HepG2 (cell line): ENCODE measurements around the gene BSN. TPM values are rescaled to one million over a fixed set of nuclear protein-coding genes. Genes with fewer than 3 reads are reported as not detected.

Experiments
- ATAC-seq: fragments of 200-7000 bp; cut with Tn5 transposase; 3 replicates; pipeline ENCODE4 v1.9.1; 2020; ENCODE audit warnings: mild to moderate bottlenecking, moderate library complexity
- BruUV-seq: library from RNA; stranded (reverse); fragments of 400-500 nt; replicated peaks from 2 replicates; lab custom pipeline; 2021; lab: Mats Ljungman, UMichigan
- CTCF ChIA-PET: fragments of 300-600 bp; formaldehyde crosslinking; extraction: SDS; loops from one replicate; lab custom pipeline; 2021; ENCODE audit warnings: low total read pairs, inconsistent platforms, low intra/inter-chr PET ratio; lab: Yijun Ruan, JAX
- POLR2A ChIA-PET: fragments of 350-600 bp; sonication (Branson Sonifier 250); formaldehyde crosslinking; loops from one replicate; lab custom pipeline; 2020; ENCODE audit warnings: antibody characterized with exemption, inconsistent platforms; lab: Yijun Ruan, JAX
- DNase-seq: peaks from one replicate; pipeline ENCODE4 v3.0.0-alpha.2; 2015; ENCODE audit warnings: low spot score
- FAIRE-seq: peaks from 3 replicates; lab custom pipeline; 2011; peaks lifted over from hg19 to GRCh38; lab: Jason Lieb, UNC
- H2AFZ ChIP-seq: one replicate; pipeline ENCODE4 v1.6.1; 2011; ENCODE audit warnings: low read length, inconsistent platforms
- H3K27ac ChIP-seq: fragments of 300-600 bp; 3 replicates; pipeline ENCODE4 v1.8.0; 2011; ENCODE audit warnings: mixed run types, mild to moderate bottlenecking, mixed read lengths, low read length, inconsistent platforms; ENCODE audit not compliant: insufficient read depth; ENCODE audit errors: extremely low read length
- H3K27me3 ChIP-seq, 2 experiments: fragments of 200-600 bp in 1 of 2; 2 replicates in 1 of 2; 3 replicates in 1 of 2; pipeline versions ENCODE4 v1.6.0 to v1.8.0; 2011; ENCODE audit warnings: low read length in 2 of 2, mild to moderate bottlenecking in 2 of 2, moderate library complexity in 2 of 2, inconsistent platforms in 1 of 2; ENCODE audit not compliant: insufficient read depth in 2 of 2, control insufficient read depth in 1 of 2
- H3K36me3 ChIP-seq, 2 experiments: fragments of 200-600 bp in 1 of 2; replicated peaks in 1 of 2; 2 replicates in 1 of 2; 3 replicates in 1 of 2; pipeline versions ENCODE4 v1.5.1 to v1.8.0; 2011; ENCODE audit warnings: low read length in 2 of 2, inconsistent platforms in 1 of 2; ENCODE audit not compliant: insufficient read depth in 2 of 2, control insufficient read depth in 1 of 2
- H3K4me1 ChIP-seq: 2 replicates; pipeline ENCODE4 v1.5.1; 2012; ENCODE audit warnings: low read length, inconsistent platforms; ENCODE audit not compliant: insufficient read depth
- H3K4me2 ChIP-seq: 2 replicates; pipeline ENCODE4 v1.6.0; 2011; ENCODE audit warnings: low read depth, low read length, inconsistent platforms
- H3K4me3 ChIP-seq, 3 experiments: fragments of 200-600 bp in 1 of 3; sonication (generic), shearing (Covaris generic) in 1 of 3; replicated peaks in 1 of 3; 2 replicates each; pipeline ENCODE4 v1.5.1; 2011 to 2016; ENCODE audit warnings: low read length in 3 of 3, inconsistent platforms in 2 of 3, low read depth in 2 of 3, mild to moderate bottlenecking in 2 of 3, control low read depth in 1 of 3, mixed read lengths in 1 of 3; ENCODE audit not compliant: insufficient read depth in 1 of 3
- H3K79me2 ChIP-seq: one replicate; pipeline ENCODE4 v1.6.1; 2011; ENCODE audit warnings: low read length, inconsistent platforms; ENCODE audit not compliant: insufficient read depth
- H3K9ac ChIP-seq: 2 replicates; pipeline ENCODE4 v1.6.0; 2011; ENCODE audit warnings: mild to moderate bottlenecking, low read depth, low read length, inconsistent platforms; ENCODE audit not compliant: insufficient read depth
- H3K9me3 ChIP-seq: 2 replicates; pipeline ENCODE4 v1.5.1; 2012; ENCODE audit warnings: mild to moderate bottlenecking, low read length
- H4K20me1 ChIP-seq: 2 replicates; pipeline ENCODE4 v1.6.0; 2011; ENCODE audit warnings: inconsistent platforms, mild to moderate bottlenecking, low read length, moderate library complexity; ENCODE audit not compliant: insufficient read depth
- CSRNP1 ChIP-seq: sonication (generic); formaldehyde crosslinking; IDR thresholded peaks from 2 replicates; pipeline ENCODE4 v1.8.1; 2023; ENCODE audit warnings: mild to moderate bottlenecking, missing genetic modification reagents
- GPBP1L1 ChIP-seq: sonication (generic); formaldehyde crosslinking; IDR thresholded peaks from 2 replicates; pipeline ENCODE4 v1.5.0; 2020; ENCODE audit warnings: mild to moderate bottlenecking, missing genetic modification reagents
- HDAC6 ChIP-seq: fragments of 200-600 bp; sonication (generic); IDR thresholded peaks from 2 replicates; pipeline ENCODE4 v1.7.0; 2017; ENCODE audit warnings: mild to moderate bottlenecking, antibody characterized with exemption, low read length, low read depth
- SALL1 ChIP-seq: sonication (generic); formaldehyde crosslinking; IDR thresholded peaks from 2 replicates; pipeline ENCODE4 v1.8.0; 2022; ENCODE audit warnings: mild to moderate bottlenecking, missing genetic modification reagents
- SMAD9 ChIP-seq: sonication (generic); formaldehyde crosslinking; IDR thresholded peaks from 2 replicates; pipeline ENCODE4 v1.5.1; 2020; ENCODE audit warnings: mild to moderate bottlenecking, missing genetic modification reagents
- SOX5 ChIP-seq: IDR thresholded peaks from 2 replicates; pipeline ENCODE4 v1.6.1; 2016; ENCODE audit warnings: borderline replicate concordance
- WGBS: methylation state at CpG from one replicate; pipeline ENCODE4 v1.1.6; 2017; ENCODE audit warnings: low lambda C conversion rate; 5-methylcytosine and 5-hydroxymethylcytosine counted together
- in situ Hi-C: cut with HindIII; loops from 2 replicates; pipeline ENCODE4 v1.10.0; 2017; ENCODE audit warnings: low pct_unique_long_range_greater_than_20kb; ENCODE audit not compliant: extremely low pct_ligation_motif_present
- intact Hi-C: fragments of 100-400 bp; cut with micrococcal nuclease; formaldehyde crosslinking; loops from one replicate; pipeline ENCODE4 v1.10.0; 2022; ENCODE audit not compliant: unreplicated experiment
- polyA plus RNA-seq, 8 experiments: library from polyadenylated mRNA; depleted of rRNA in 3 of 8; stranded (reverse) in 7 of 8; unstranded in 1 of 8; fragments of >200 nt; fragmentation: Illumina TruSeq in 4 of 8; extraction: Trizol in 4 of 8; gene quantifications; 2 replicates each; pipeline versions ENCODE4 v1.2.1 to v1.2.3, GENCODE V29; 2011 to 2016; ENCODE audit warnings: low read depth in 4 of 8, missing spikeins in 1 of 8, mixed read lengths in 1 of 8; ENCODE audit not compliant: insufficient read depth in 1 of 8
- total RNA-seq, 5 experiments: library from RNA; depleted of rRNA; stranded (reverse); fragments of >200 nt; fragmentation: Illumina TruSeq; extraction: Trizol; gene quantifications; 2 replicates each; pipeline ENCODE4 v1.2.3, GENCODE V29; 2016; ENCODE audit warnings: low read depth in 1 of 5
- TF ChIP-seq, protein P1 (sequence below): sonication (generic); formaldehyde crosslinking; IDR thresholded peaks from 2 replicates; pipeline ENCODE4 v1.5.1; 2020; ENCODE audit warnings: mild to moderate bottlenecking, moderate library complexity, missing genetic modification reagents
- TF ChIP-seq, protein P2 (sequence below): sonication (generic); formaldehyde crosslinking; IDR thresholded peaks from 2 replicates; pipeline ENCODE4 v1.8.1; 2023; ENCODE audit warnings: mild to moderate bottlenecking, moderate library complexity, missing genetic modification reagents
- TF ChIP-seq, protein P3 (sequence below): sonication (generic); formaldehyde crosslinking; IDR thresholded peaks from 2 replicates; pipeline ENCODE4 v1.8.1; 2023; ENCODE audit warnings: missing genetic modification reagents, inconsistent platforms, borderline replicate concordance

The BSN gene
- total and polyA plus RNA-seq, 2 of the 13 experiments (the other 11 are each of a cell fraction or from before 2014, with no cell fraction given), result 0.42 to 0.86 TPM

GRCh38 chr3:49664300-49664699 lies 110.0 kb downstream of the BSN start (continued):
- TF ChIP-seq GPBP1L1 (CRISPR knock-in tag), result no peak
- TF ChIP-seq, protein P1, sequence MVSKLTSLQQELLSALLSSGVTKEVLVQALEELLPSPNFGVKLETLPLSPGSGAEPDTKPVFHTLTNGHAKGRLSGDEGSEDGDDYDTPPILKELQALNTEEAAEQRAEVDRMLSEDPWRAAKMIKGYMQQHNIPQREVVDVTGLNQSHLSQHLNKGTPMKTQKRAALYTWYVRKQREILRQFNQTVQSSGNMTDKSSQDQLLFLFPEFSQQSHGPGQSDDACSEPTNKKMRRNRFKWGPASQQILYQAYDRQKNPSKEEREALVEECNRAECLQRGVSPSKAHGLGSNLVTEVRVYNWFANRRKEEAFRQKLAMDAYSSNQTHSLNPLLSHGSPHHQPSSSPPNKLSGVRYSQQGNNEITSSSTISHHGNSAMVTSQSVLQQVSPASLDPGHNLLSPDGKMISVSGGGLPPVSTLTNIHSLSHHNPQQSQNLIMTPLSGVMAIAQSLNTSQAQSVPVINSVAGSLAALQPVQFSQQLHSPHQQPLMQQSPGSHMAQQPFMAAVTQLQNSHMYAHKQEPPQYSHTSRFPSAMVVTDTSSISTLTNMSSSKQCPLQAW (CRISPR knock-in tag), result no peak
- TF ChIP-seq, all 625 proteins: peak for 0

GRCh38 chr3:49665822-49666519 lies 111.7 kb downstream of the BSN start:
- Histone ChIP-seq H2AFZ (no peak overlapping the region), H3K9me3 (no peaks in the 10 kb centered on the region), H3K27me3 (no peaks in the 10 kb centered on the region), H4K20me1 (no peaks in the 10 kb centered on the region), H3K36me3 (no peaks in the 10 kb centered on the region), H3K9ac (peak overlapping the region; percentile 54), H3K79me2 (no peaks in the 10 kb centered on the region), H3K4me1 (peaks cover 72% of the 10 kb centered on the region), H3K4me3 (peak overlapping the region in 1 of 3 experiments; percentile 49; a peak in 1 of 6 replicates), H3K27ac (peak overlapping the region; percentile 74), H3K4me2 (peak overlapping the region; percentile 76)
- intact Hi-C loops, result loop anchor here (5.0 kb wide), 1 partner anchor 79 kb away; no protein-coding TSS in a partner anchor
- ATAC-seq, result peak; percentile 72
- ChIA-PET POLR2A (interaction anchor here (0.7 to 3.0 kb wide), 9 partner anchors 78 to 342 kb away, joined by 3 to 34 read pairs (median 8); partner anchors contain the start of genes BSN and DAG1), CTCF (interaction anchor here (1.1 kb wide), 1 partner anchor 127 kb away, joined by 3 read pairs; no protein-coding TSS in a partner anchor)
- WGBS, result 42% methylated on average over 3 of the region's 6 CpGs
- in situ Hi-C loops, result no loop called here
- DNase-seq, result peak; percentile 54
- FAIRE-seq, result peak; percentile 63
- TSS peak; percentile 40 for BruUV-seq
- TF ChIP-seq CSRNP1, result no peak
- TF ChIP-seq, protein P2, sequence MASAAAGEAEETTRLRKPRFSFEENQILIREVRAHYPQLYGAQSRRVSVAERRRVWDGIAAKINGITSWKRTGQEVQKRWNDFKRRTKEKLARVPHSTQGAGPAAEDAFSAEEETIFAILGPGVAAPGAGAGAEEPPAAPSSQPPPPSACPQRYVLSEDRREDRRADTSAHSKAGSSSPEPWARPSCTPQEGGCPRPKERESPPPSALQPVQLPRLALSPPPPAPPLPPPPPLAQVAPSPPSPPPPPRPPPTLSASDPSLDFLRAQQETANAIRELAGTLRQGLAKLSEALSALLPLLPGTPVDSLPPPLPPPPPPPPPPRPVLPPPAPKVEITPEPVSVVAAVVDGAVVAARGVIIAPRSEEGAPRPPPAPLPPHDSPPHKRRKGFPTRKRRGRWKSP (CRISPR knock-in tag), result no peak
- TF ChIP-seq HDAC6, result no peak
- no peak; the same call in 1 of the 2 replicates for TF ChIP-seq SOX5 (CRISPR knock-in tag)
- TF ChIP-seq SMAD9 (CRISPR knock-in tag), result no peak
- TF ChIP-seq, protein P3, sequence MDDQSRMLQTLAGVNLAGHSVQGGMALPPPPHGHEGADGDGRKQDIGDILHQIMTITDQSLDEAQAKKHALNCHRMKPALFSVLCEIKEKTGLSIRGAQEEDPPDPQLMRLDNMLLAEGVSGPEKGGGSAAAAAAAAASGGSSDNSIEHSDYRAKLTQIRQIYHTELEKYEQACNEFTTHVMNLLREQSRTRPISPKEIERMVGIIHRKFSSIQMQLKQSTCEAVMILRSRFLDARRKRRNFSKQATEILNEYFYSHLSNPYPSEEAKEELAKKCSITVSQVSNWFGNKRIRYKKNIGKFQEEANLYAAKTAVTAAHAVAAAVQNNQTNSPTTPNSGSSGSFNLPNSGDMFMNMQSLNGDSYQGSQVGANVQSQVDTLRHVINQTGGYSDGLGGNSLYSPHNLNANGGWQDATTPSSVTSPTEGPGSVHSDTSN, result no peak
- peak; percentile 53; the same call in 1 of the 2 replicates for TF ChIP-seq SALL1 (CRISPR knock-in tag)
